Fibroblast of pulmonary artery (primary cell): ENCODE data around the gene MICAL2.
A peak's percentile ranks its signal among the peaks of the same experiment; 100 is the strongest.

ENCODE experiments used
- DNase-seq: peaks from one replicate; pipeline ENCODE4 v3.0.0-alpha.2; 2010; ENCODE audit warnings: low read depth
- H3K4me3 ChIP-seq: replicated peaks from 2 replicates; pipeline ENCODE4 v1.5.1; 2011; ENCODE audit warnings: low read depth, mild to moderate bottlenecking, control low read depth, low read length, moderate library complexity
- TF ChIP-seq, protein P1 (sequence below): IDR thresholded peaks from 2 replicates; pipeline ENCODE4 v1.5.1; 2011; ENCODE audit warnings: mild to moderate bottlenecking, control low read depth, low read length, inconsistent platforms; ENCODE audit errors: missing control alignments

MICAL2 gene

DNA sequence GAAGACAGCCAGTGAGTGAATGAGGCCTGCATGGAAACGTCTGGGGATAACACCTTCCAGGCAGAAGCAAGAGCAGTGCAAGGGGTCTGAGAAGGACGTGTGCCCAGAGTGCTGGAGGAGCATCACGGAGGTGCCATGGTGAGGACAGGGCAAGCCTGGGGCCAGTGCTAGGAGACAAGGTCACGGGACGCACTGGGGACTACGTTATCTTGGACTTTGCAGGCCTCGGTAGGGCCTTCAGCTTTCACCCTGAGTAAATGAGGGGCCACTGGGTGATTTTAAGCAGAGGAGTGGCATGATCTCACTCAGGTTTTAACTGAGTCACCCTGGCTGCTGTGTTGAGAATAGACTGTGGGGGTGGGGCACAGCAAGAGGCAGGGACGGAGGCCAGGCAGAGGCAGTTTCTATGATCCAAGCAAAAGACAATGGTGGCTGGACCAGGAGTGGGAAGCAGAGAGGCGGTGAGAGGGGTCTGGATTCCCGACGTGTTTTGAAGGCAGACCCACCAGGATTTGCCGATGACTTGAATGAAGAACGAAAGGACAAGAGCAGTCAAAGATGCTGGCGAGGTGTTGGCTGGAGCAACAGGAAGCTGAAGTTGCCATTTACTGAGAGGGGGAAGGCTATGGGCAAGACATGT lies 164.3 kb downstream of the MICAL2 start:
- DNase-seq, result peak; percentile 36
- no peak overlapping the region for H3K4me3 ChIP-seq
- TF ChIP-seq, protein P1, sequence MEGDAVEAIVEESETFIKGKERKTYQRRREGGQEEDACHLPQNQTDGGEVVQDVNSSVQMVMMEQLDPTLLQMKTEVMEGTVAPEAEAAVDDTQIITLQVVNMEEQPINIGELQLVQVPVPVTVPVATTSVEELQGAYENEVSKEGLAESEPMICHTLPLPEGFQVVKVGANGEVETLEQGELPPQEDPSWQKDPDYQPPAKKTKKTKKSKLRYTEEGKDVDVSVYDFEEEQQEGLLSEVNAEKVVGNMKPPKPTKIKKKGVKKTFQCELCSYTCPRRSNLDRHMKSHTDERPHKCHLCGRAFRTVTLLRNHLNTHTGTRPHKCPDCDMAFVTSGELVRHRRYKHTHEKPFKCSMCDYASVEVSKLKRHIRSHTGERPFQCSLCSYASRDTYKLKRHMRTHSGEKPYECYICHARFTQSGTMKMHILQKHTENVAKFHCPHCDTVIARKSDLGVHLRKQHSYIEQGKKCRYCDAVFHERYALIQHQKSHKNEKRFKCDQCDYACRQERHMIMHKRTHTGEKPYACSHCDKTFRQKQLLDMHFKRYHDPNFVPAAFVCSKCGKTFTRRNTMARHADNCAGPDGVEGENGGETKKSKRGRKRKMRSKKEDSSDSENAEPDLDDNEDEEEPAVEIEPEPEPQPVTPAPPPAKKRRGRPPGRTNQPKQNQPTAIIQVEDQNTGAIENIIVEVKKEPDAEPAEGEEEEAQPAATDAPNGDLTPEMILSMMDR, result no peak

DNA sequence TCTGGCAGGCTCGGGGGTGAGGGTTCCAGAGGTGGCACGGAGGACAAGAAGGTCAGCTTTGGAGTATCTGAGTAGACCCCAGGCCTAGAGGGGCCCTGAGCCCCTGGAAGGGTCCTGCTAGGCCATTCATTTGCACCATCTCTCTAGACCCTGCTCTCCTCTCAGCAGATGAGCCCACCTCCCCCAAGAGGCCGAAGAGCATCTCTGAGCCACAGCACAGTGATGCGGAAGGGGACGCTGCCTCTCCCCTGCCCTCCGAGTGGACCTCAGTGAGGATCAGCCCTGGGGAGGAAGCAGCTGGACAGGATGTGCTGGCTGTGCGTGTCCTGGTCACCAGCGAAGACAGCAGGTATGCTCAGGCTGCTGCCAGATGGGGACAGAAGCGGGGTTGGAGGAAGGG lies 165.4 kb downstream of the MICAL2 start:
- no peak for DNase-seq
- TF ChIP-seq, protein P1, result no peak
- no peak overlapping the region for H3K4me3 ChIP-seq

DNA sequence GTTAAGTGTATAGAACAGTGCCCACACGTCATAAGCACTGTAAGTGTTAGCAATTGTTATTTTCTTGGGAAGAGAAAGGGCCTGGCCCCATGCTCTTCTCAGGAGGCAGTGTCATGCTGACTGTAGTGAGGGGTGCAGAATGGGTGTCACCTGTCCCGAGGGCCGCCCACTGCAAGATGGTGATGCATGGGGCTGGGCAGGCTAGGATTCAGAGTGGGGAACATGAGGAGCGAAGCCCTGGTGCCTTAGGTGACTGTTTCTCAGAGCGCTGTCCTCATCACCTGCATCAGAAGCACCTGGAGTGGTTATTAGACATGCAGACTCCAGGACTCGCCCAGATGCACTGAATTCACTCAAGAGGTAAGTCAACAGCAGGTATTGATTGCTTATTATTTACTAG lies 166.0 kb downstream of the MICAL2 start:
- H3K4me3 ChIP-seq, result no peak overlapping the region
- no peak for DNase-seq
- TF ChIP-seq, protein P1, result no peak

DNA sequence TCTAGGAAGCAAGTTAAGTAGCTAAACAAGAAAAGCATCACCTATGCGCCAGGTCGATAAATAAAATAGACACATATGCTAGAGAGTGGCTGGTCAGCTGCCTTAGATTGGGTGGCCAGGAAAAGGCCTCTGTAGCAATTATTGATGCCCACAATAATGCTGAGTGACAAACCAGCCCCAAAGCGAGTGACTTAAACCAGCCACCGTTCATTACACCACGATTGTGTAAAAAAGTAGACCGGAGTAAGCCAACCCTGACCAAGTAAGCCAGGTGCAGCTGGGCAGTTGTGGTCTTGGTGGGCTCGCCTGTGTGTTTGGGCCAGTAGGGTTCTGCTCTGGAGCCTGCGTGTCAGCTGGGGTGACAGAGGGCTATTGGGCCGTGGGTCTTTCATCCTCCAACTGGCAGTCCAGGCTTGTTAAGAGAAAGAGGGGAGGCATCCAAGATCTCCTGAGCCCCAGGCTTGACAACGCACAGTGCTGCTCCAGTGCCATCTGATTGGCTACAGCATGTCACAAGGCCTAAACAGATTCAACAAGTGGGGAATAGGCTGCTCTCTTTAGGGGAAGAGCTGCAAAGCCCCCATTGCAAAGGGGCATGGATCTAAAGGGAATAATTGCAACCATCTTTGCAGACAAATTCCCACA lies 166.6 kb downstream of the MICAL2 start:
- TF ChIP-seq, protein P1, result no peak
- DNase-seq, result no peak
- H3K4me3 ChIP-seq, result no peak overlapping the region

DNA sequence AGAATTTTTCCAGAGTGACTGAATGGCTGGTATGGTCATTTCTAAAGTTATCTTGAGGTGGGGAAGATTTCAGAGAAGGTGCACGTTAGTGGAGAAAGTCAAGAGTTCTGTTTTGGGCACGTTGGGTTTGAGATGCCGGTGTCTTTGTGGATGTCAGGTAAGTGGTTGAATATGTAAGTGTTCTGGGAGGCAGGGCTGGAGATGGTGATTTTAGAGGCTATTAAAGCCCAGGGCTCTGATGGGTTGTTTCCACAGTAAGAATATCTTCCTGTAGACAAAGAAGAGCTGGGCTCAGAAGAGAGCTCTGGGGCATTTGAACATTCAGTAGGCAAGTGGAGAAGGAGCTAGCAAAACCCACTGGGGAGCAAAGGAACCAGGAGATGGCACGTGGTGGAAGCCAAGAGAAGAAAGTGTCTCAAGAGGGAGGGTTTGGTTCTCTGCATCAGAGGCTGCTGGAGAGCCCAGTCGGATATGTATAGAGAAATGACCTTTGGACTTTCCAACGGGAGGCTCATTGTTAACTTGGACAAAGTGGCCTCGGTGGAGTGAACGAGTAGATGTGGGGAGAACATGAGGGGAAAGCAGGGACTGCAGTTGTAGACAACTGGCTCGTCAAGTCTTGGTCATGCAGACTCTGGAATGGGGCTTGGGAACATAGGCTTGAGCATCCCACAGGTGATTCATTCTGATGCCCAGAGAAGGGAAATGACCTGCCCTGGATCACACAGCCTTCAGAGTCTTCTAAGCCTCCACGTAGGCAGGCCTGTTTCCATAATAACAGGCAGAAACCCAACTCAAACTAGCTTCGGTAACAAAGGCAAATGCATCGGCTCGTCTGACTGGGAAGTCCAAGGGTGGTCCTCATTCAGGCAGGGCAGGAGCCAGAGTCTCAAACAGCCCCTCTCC lies 168.6 kb downstream of the MICAL2 start:
- TF ChIP-seq, protein P1, result no peak
- DNase-seq, result no peak

DNA sequence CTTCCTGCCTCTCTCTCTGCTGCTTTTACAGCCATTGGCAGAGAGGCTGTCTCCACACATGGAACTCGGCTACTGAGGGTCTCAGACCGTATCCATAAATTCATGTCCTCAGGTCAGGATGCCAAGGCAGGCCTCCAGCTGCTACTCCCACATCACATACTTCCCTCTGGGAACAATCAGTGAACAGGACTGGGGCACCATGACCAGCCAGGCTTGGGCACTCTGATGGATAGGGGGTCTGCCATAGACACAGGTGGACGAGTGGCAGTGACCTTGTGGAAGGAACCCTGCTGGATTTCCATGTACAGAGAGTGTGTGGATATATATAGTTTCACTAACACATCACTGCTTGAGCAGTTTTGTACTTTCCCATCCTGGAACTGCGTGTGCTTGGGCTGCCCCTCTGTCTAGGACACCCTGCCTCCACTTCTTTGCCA lies 169.3 kb downstream of the MICAL2 start:
- no peak overlapping the region for H3K4me3 ChIP-seq
- TF ChIP-seq, protein P1, result no peak
- DNase-seq, result no peak

More for the DNA sequence above, 168.6 kb downstream of the MICAL2 start:
- no peak overlapping the region for H3K4me3 ChIP-seq
